ENCODE results near the gene GOLGA6L10.
"Not testable (repeated sequence)": the region's sequence is repeated elsewhere in the genome, so short reads cannot be mapped to it uniquely, and the experiment has no call there.

GOLGA6L10 gene

DNA sequence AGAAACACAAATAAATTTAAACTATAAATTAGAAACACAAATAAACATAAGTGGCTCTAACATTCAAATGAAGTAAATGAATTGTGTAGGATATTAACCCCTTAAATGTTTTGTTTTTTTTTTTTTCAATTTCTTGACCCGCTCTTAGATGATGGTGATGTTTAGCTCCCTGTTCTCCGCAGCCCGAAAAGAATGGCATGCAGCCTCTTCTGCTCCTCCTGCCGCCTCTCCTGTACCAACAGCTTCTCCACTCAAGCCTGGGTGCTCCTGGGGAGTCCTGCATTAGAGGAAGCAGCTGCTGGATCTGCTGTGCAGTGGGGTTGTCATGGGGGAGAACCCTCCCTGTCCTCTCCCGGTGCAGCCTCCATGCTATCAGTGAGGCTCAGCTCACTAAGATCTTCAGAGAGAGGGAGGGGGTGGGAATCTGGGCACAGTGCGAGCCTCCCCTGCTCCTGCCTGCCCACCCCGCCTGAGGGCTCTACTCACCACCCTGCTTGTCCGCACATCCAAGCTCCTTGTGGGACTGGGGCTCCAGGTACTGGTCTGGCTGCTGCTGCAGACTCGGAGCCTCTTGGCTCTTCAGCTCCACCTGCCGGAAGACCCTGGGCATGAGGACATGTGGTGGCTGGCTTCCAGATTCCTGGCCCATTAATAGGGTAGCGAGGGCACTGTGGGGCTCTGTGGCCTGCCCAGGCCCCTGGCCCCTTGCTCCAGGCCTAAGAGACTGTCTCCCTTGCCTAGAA lies 6.5 kb downstream of the GOLGA6L10 start:
- DNase-seq (ENCODE audit: low read depth in 2 of 2), result not testable (repeated sequence)

- DNase-seq (ENCODE audit: low read depth in 2 of 2), result not testable (repeated sequence)
These were observed 10.7 kb downstream of the GOLGA6L10 start for GRCh38 chr15:82338573-82338972.

DNA sequence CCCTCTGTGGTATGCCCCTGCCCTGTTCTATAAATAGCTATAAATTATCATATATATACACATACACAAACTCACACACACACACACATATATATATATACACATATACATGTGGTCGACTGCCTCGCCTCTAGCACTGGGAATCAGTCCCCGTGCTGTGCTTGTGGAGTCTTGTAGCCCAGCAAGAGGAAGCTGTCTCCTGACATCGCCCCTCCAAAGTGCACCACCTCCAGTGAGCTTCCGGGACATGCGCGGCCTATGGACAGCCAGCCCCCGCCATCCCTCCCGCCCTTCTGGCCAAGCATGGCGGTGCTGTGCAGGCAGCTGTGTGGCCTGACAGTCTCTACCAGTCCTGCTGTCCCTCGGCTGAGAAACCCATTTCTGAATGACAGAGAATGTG lies 11.2 kb downstream of the GOLGA6L10 start:
- DNase-seq (ENCODE audit: low read depth in 2 of 2), result not testable (repeated sequence)

- DNase-seq (ENCODE audit: low read depth in 2 of 2), result not testable (repeated sequence)
These were observed 12.2 kb downstream of the GOLGA6L10 start for GRCh38 chr15:82337051-82337450.

DNA sequence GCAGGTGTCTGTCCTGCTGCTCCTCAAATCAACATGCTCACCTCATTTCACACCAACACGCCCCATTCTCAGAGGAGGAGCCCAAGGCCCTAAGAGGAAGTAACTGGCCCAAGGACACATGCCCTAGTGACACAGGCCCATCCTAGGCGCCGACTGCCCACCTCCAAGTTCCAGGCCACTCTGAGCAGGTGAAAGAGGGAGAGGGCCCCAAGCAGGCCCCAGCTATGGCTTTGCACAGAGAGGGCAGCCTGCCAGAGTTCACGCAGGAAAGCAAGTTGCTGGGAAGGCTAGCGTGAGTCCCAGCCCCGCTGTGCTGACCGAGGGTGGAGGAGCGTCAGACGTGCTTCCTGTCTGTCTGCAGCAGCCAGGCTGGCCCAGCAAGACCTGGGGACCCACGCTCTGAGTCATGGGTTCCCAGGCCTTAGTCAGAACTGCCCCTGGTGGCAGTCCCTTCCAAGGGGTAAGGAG lies 13.1 kb downstream of the GOLGA6L10 start:
- DNase-seq (ENCODE audit: low read depth in 2 of 2), result not testable (repeated sequence)

DNA sequence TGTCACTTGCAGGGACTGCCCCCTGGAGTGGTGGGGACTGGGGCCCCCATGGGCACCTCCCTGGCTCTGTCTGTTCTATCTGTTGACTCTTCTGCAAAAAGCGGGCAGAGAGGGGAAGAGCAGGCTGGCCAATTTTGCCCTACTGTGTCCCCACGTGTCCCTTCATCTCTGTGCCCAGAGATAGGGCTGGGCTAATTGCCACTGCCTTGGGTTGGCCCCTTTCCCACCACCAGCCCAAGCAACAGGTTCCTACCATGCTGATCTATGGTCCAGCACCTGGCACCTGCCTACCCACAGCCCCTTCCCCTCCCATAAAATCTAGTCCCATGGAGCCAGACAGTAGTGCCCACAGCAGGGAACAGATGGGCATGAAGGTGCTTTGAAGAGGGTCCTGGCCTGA lies 14.3 kb downstream of the GOLGA6L10 start:
- DNase-seq (ENCODE audit: low read depth in 2 of 2), result not testable (repeated sequence)

DNA sequence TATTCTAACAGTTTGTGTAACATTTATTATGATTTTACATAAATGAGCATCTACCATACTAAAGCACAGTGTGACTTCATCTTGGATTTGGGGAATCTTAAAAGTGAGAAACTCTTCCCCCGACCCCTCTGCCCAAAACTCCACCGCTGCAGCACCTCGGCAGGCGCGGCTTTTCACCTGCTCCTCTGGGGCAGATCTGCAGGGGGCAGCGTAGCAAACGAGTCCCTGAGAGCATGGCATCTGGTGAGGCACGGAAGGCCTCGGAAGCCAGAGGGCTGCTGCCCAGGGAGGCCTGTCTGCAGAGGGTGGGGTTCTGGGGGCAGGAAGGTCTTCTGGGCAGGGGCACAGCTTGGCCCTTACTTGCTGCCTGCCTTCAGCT lies 14.7 kb downstream of the GOLGA6L10 start:
- not testable (repeated sequence) for DNase-seq (ENCODE audit: low read depth in 2 of 2)

- not testable (repeated sequence) for DNase-seq (ENCODE audit: low read depth in 2 of 2)
These were observed 15.4 kb downstream of the GOLGA6L10 start for GRCh38 chr15:82333603-82334553.

DNA sequence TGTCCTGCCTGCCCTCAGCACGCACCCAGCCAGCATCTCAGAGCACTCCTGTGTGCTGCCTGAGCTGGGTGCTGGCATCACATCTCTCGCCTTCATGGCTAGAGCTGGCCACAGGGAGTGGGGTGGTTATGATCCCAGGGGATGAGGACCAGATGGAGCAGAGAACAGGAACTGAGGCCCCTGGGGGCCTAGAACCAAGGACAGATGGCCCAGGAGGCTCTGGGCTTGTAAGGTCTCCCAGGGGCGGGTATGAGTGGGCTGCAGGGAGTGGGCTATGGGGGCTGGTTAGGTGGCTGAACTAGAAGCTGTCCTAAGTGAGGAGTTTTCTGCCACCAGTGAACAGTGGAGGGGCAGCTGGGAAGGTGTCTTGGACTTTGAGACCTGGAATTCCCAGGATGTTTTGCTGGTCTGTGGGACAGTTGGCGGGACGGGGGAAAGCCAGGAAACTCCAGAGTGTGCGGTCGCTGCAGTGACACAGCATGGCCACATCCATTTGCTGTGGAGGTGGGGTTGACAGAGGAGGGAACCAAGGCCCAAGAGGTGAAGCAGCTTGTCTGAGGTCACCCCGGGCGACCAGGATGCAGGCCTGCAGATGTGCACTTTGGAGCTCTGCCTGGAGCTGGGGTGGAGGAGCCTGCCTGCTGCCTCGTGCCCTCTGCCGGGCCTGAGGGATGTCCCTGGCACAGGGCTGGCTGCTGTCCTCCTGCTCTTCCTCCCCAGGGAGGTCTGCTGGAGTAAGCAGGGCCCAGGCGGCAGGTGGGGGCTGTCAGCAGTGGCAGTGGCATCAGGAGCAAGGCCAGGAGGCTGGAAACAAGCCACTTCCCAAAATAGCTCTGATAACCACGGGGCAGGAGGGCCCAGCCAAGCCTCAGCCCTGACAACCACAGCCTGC lies 16.3 kb downstream of the GOLGA6L10 start:
- DNase-seq (ENCODE audit: low read depth in 2 of 2), result not testable (repeated sequence)

- DNase-seq (ENCODE audit: low read depth in 2 of 2), result not testable (repeated sequence)
These were observed 17.5 kb downstream of the GOLGA6L10 start for GRCh38 chr15:82331576-82332304.

DNA sequence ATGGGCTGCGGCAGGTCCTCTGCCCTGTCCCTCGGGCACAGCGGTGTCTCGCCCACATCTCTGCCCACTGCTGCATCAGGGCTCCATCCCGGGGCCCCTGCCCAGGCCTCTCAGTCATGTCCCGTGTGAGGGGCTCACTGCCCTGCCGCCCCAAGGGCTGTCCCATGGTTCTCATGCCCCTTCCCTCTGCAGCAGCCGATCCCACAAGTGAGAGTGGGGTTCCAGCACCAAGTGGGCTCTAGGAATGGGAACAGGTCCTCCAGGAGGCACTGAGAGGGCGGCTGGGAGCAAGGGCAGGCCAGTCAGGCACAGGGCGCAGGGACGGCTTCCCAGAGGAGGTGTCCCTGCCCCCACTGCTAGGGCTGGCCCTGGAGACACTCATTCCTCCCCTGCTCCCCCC lies 18.4 kb downstream of the GOLGA6L10 start:
- not testable (repeated sequence) for DNase-seq (ENCODE audit: low read depth in 2 of 2)

DNA sequence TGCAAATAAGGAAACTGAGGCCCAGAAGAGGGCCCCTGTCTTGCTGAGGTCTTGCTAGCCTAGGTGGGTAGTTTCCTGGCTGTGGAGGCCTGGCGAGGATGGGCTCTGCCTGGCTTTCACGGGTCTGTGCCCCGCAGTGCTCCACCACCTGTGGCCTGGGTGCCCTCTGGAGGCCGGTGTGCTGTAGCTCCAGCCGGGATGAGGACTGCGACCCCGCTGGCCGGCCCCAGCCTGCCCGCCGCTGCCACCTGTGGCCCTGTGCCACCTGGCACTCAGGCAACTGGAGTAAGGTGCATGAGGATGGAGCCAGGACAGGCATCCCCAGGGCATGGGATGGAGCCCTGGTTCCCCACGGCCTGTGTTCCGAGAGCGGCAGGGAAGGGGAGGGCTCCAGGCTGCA lies 20.2 kb downstream of the GOLGA6L10 start:
- DNase-seq (ENCODE audit: low read depth in 2 of 2), result not testable (repeated sequence)

DNA sequence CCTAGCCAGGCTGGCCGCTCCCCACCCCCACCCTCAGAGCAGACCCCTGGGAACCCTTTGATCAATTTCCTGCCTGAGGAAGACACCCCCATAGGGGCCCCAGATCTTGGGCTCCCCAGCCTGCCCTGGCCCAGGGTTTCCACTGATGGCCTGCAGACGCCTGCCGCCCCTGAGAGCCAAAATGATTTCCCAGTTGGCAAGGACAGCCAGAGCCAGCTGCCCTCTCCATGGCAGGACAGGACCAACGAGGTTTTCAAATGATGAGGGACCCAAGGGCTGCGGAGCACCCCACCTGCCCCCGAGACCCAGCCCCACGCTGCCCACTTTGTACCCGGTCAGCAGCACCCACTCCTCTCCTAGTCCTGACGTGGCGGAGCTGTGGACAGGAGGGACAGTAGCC lies 21.9 kb downstream of the GOLGA6L10 start:
- DNase-seq (ENCODE audit: low read depth in 2 of 2), result not testable (repeated sequence)

GRCh38 chr15:82326896-82327295 lies 22.4 kb downstream of the GOLGA6L10 start:
- not testable (repeated sequence) for DNase-seq (ENCODE audit: low read depth in 2 of 2)

- DNase-seq (ENCODE audit: low read depth in 2 of 2), result not testable (repeated sequence)
These were observed 23.6 kb downstream of the GOLGA6L10 start for GRCh38 chr15:82325646-82326045.

DNA sequence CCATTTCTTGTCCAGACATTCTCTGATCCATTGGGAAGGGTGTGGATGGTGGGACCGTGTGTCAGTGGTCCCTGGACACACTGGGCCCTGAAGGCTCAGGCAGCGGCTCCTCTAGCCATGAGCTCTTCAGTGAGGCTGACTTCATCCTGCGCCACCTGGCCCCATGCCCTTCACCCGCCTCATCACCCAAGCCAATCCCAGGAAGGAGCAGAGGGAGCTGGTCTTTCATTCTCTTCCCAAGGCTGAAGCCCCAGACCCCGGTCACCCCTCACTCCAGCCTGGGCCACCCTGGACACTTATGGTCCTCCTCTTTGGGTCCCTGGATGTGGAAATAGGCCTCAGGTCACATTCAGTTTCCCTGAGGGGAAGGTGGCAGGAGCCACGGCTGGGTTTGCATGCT lies 24.4 kb downstream of the GOLGA6L10 start:
- DNase-seq (ENCODE audit: low read depth in 2 of 2), result not testable (repeated sequence)

- not testable (repeated sequence) for DNase-seq (ENCODE audit: low read depth in 2 of 2)
These were observed 26.8 kb downstream of the GOLGA6L10 start for GRCh38 chr15:82322488-82322887.

- DNase-seq (ENCODE audit: low read depth in 2 of 2), result not testable (repeated sequence)
These were observed 28.4 kb downstream of the GOLGA6L10 start for GRCh38 chr15:82320861-82321260.

GRCh38 chr15:82319522-82320278 lies 29.6 kb downstream of the GOLGA6L10 start:
- not testable (repeated sequence) for DNase-seq (ENCODE audit: low read depth in 2 of 2)

DNA sequence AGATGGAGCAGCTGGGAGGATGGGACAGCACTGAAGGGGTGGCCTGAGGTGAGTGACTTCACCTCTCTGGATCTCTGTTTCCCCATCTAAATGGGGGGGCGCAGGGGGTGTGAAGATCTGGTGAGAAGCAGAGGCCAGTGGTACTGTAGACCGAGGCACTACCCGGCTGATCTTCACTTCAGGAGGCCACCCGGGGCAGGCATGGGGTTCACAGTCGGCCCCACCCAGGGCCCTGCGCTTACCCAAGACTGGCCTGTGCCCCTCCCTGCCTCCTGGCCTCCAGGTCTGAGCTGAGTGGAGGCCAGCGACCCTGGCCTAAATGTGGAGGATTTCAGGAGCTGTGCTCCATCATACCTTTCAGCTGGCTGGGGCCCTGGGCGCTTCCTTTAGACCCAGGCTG lies 31.0 kb downstream of the GOLGA6L10 start:
- DNase-seq (ENCODE audit: low read depth in 2 of 2), result not testable (repeated sequence)

All from fibroblast of skin of left quadriceps (primary cell).